GM21381 (cell line): ENCODE data around the gene ADAMTS6.

Source experiments
- ATAC-seq: cut with Tn5 transposase; IDR thresholded peaks from one replicate; pipeline ENCODE4 v1.9.1; 2021; ENCODE audit warnings: mild to moderate bottlenecking, moderate library complexity; ENCODE audit not compliant: unreplicated experiment

Gene ADAMTS6

DNA sequence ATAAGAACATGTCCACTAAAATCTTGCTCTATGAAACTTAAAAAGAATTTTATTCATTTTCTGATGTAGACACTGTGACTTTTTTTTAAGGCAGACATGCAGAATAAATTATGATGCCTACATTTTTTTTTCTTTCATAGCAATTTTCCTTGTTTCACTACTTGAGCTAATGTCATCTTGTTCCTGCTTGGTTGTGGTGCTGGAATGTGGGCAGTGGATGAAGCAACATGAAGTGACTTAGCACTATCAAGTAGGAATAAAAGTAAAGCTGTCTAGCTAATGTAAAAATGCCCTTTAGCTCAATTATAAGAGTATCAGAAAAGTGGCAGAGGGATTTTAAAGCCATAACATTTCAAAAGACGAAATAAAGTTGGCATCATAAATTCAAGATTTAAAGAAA is 191.0 kb downstream of the ADAMTS6 start:
- no peak for ATAC-seq

GRCh38 chr5:65288657-65289056 is 193.1 kb downstream of the ADAMTS6 start:
- no peak for ATAC-seq

DNA sequence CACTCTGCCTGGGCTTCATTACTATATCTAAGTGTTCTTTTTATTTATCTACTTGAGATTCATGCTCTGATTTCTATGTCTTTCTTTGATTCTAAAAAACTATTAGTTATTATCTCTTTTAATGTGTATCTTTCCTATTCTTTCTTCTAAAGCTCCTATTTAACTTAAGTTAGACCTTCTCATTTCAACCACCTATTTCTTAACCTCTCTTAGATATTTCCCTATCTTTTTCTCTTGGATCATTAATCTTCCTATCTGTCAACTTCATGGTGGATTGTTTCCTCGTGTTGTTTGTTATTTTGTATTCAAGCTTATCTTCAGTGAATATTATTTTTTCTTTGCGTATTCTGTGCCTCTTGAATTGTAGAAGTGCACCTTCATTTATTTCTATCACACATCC is 202.1 kb downstream of the ADAMTS6 start:
- ATAC-seq = no peak

- ATAC-seq = no peak
Observed at GRCh38 chr5:65276178-65276890, 205.4 kb downstream of the ADAMTS6 start.

- ATAC-seq = no peak
Observed at GRCh38 chr5:65271906-65272305, 209.8 kb downstream of the ADAMTS6 start.

GRCh38 chr5:65268525-65268924 is 213.2 kb downstream of the ADAMTS6 start:
- ATAC-seq = no peak

- ATAC-seq = no peak
Observed at GRCh38 chr5:65264420-65264819, 217.3 kb downstream of the ADAMTS6 start.

DNA sequence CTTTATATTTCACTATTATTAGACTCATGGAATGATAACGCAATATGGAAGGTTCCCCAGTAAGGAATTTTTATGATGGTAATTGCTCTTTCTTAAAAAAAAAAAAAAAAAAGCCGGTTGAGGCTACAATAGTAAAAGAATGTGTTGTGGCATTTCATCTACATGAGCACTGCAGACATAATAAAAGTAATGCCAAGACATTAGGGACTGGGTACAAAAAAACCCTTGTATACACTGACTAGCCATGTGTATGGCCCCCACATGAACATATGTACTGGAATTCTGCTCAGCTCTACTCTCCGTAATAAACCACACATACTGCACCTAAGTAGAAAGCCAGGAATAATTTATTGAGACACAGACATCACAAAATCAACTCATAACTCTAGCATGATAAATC is 218.4 kb downstream of the ADAMTS6 start:
- no peak for ATAC-seq

DNA sequence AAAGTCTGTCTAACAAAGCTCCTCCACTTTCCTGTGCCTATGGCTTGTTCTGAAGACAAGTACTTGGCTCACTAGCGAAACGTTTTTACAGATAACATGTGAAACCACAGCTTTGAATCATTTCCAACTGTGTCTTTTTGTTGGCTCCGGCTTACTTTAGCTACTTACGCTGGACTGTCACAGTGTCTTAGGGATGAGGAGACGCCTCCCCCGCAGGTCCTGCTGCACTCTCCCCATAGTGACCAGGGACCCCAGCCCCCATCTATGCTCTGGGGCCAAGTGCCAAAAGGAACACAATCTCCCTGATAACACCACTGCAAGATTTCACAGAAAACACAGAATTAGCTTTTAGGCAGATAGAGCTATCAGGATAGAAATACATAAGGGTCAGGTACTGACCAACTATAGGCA is 219.1 kb downstream of the ADAMTS6 start:
- ATAC-seq = no peak

GRCh38 chr5:65262096-65262495 is 219.6 kb downstream of the ADAMTS6 start:
- no peak for ATAC-seq

GRCh38 chr5:65261499-65261898 is 220.2 kb downstream of the ADAMTS6 start:
- no peak for ATAC-seq

GRCh38 chr5:65255294-65255693 is 226.4 kb downstream of the ADAMTS6 start:
- no peak for ATAC-seq

DNA sequence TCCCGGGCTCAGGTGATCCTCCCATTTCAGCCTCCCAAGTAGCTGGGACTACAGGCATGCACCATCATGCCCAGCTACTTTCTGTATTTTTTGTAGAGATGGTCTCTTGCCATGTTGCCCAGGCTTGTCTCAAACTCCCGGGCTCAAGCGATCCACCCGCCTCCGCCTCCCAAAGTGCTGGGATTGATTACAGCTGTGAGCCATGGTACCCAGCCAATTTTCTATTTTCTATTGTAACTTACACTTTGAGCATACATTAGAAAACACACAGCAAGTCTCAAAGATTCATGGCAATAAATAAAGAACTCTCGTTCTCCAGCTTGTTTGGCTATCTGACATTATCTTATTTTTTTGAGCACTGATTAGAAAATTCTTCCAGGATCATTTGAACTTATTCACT is 228.7 kb downstream of the ADAMTS6 start:
- no peak for ATAC-seq

- no peak for ATAC-seq
Observed at GRCh38 chr5:65248896-65249295, 232.8 kb downstream of the ADAMTS6 start.

DNA sequence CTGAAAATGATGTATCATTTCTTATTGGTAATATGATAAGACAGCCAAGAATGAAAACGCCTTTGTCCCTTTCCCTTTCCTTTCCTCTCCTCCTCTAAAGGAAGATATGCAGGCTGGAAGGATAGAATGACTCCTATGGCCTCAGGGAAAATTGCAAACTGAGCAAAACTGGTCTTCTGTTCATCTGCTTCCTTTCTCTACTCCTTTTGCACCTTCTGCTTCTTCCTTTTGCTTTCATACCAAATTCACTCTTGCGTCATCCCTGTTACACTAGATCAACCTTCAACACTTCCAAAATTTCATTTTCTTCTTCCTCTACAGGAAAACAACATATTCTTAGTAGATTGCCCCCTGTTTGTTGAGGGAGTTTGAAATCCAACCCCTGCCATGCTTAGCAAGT is 234.1 kb downstream of the ADAMTS6 start:
- no peak for ATAC-seq

- ATAC-seq = no peak
Observed at GRCh38 chr5:65246741-65247140, 235.0 kb downstream of the ADAMTS6 start.

GRCh38 chr5:65244031-65244430 is 237.7 kb downstream of the ADAMTS6 start:
- ATAC-seq = no peak

GRCh38 chr5:65243161-65243560 is 238.6 kb downstream of the ADAMTS6 start:
- ATAC-seq = no peak

DNA sequence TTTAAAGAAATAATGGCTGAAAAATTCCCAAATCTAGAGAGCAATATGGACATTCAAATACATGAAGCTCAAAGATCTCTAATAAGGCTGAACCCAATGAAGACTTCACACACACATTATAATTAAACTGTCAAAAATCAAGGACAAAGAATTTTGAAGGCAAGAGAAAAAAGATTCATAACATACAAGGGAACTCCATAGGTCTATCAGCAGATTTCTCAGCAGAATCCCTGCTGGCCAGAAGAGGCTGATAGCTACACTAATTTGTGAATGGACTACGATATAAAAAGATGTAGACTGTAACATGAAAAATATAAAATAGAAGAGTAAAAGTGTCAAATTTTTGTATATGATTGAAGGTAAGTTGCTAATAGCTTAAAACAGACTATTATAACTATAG is 251.9 kb downstream of the ADAMTS6 start:
- ATAC-seq = no peak

GRCh38 chr5:65213921-65214525 is 267.7 kb downstream of the ADAMTS6 start:
- ATAC-seq = no peak

- no peak for ATAC-seq
Observed at GRCh38 chr5:65209341-65209740, 272.4 kb downstream of the ADAMTS6 start.

DNA sequence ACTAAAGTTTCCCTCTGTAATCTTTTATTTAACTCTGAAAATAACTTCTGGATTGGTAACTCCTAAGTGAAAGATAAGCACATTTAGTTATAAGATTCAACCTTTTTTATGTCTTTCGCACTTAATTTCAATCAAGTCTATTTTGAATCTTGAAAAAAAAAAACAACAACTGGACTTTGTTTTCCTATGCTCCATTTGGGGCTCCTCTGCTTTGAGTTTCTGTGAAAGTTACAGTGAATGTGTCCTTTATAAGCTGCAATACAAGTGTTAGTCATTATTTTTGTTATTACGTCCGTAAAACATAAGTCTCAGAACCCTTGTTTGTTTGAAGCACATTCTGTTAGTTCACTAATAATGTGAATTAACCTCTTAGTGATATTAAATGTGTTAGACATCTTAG is 276.8 kb downstream of the ADAMTS6 start:
- ATAC-seq = no peak

DNA sequence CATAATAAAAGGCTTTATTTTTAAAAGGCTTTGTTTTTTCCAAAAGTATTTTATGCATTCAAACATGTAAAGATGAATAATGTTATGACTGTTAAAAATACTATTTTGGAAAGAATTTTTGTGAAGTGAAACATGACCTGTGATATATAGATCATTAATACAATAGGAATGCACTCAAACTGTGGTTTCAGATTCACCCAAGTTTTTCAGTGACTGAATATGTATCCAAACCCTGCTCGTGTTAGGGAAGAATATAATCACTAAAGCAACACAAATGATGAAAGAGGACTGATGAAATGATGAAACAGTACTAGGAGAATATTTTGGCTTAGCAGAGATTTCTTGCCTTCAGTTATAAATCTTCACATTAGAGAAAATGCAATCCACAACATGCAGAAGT is 278.0 kb downstream of the ADAMTS6 start:
- no peak for ATAC-seq
